ENCODE measurements around the gene ATP1A4. TPM values are rescaled to one million over a fixed set of nuclear protein-coding genes. Genes with fewer than 3 reads are reported as not detected.
A peak's percentile ranks its signal among the peaks of the same experiment; 100 is the strongest.

Gene ATP1A4
- polyA plus RNA-seq, 3 donors, result 1.00 to 16.0 TPM; not detected in 1

DNA sequence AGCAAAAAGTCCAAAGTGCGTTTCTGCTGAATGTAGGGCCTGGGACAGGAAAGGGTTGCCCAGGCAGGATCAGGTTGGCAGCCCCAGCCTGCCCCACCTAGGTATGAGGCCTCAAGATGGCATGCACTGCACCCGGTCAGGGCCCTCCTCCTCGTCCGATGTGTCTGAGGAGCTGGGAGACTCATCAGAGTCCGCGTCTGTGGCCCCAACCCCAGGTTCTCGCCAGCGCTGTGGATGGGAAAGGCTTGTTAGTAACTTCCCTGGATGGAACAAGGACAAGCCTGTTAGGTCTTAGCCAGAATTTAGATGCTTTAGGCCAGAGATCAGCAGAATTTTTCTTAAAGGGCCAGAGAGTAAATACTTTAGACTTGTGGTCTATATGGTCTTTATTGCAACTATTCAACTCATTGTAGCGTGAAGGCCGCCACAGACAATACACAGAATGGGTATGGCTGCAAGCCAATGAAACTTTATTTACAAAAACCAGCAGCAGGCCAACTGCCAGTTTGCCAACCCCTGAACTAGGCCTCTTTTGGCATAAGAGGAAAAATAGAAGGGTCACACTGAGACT is 66.2 kb downstream of the ATP1A4 start:
- TF ChIP-seq, protein P1, sequence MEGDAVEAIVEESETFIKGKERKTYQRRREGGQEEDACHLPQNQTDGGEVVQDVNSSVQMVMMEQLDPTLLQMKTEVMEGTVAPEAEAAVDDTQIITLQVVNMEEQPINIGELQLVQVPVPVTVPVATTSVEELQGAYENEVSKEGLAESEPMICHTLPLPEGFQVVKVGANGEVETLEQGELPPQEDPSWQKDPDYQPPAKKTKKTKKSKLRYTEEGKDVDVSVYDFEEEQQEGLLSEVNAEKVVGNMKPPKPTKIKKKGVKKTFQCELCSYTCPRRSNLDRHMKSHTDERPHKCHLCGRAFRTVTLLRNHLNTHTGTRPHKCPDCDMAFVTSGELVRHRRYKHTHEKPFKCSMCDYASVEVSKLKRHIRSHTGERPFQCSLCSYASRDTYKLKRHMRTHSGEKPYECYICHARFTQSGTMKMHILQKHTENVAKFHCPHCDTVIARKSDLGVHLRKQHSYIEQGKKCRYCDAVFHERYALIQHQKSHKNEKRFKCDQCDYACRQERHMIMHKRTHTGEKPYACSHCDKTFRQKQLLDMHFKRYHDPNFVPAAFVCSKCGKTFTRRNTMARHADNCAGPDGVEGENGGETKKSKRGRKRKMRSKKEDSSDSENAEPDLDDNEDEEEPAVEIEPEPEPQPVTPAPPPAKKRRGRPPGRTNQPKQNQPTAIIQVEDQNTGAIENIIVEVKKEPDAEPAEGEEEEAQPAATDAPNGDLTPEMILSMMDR (IDR thresholded peaks at IDR 0.05), result no peak
- WGBS (ENCODE audit: insufficient coverage), result 92% methylated on average over 6 of the region's 10 CpGs
- Histone ChIP-seq H3K4me1 (ENCODE audit: control insufficient read depth in 1 of 2, insufficient read depth in 2 of 2, low read length in 2 of 2) (no peaks in the 10 kb centered on the region), H3K27me3 (ENCODE audit: control insufficient read depth in 2 of 2, insufficient read depth in 2 of 2, low read length in 2 of 2) (no peaks in the 10 kb centered on the region), H3K4me3 (replicated peaks in 1 of 3; ENCODE audit: low read depth in 2 of 3, low read length in 3 of 3) (no peak overlapping the region), H3K36me3 (replicated peaks in 1 of 2; ENCODE audit: control insufficient read depth in 1 of 2, insufficient read depth in 2 of 2, low read length in 2 of 2) (peaks cover 98 to 100% of the 10 kb centered on the region in 2 donors), H3K79me2 (ENCODE audit: insufficient read depth, low read length) (no peaks in the 10 kb centered on the region), H4K20me1 (ENCODE audit: insufficient read depth, low read length) (peaks cover 22% of the 10 kb centered on the region), H3K4me2 (replicated peaks; ENCODE audit: extremely low read depth, low read length, poor library complexity, severe bottlenecking) (no peak overlapping the region), H3K27ac (ENCODE audit: low read depth in 1 of 2, low read length in 2 of 2) (no peak overlapping the region), H3K9me3 (replicated peaks in 1 of 2; ENCODE audit: control insufficient read depth in 1 of 2, insufficient read depth in 1 of 2, low read length in 2 of 2) (no peaks in the 10 kb centered on the region), H3K9ac (ENCODE audit: insufficient read depth, low read length, poor library complexity, severe bottlenecking) (no peak overlapping the region), H2AFZ (ENCODE audit: insufficient read depth, low read depth, low read length, poor library complexity, severe bottlenecking) (no peak overlapping the region)
- peak overlapping the region in 1 of 7 donors; percentile 34 for H3K27ac Mint-ChIP-seq
- no peaks in the 10 kb centered on the region for H3K4me1 Mint-ChIP-seq
- H3K4me3 Mint-ChIP-seq, result no peak overlapping the region
- no peak for DNase-seq
- H3K9me3 Mint-ChIP-seq, result no peaks in the 10 kb centered on the region
- H3K27me3 Mint-ChIP-seq (ENCODE audit: low read depth in 3 of 3), result no peaks in the 10 kb centered on the region
- H3K36me3 Mint-ChIP-seq, result peaks cover 85 to 90% of the 10 kb centered on the region in 2 donors
- intact Hi-C loops (cut with micrococcal nuclease), result no loop called here

DNA sequence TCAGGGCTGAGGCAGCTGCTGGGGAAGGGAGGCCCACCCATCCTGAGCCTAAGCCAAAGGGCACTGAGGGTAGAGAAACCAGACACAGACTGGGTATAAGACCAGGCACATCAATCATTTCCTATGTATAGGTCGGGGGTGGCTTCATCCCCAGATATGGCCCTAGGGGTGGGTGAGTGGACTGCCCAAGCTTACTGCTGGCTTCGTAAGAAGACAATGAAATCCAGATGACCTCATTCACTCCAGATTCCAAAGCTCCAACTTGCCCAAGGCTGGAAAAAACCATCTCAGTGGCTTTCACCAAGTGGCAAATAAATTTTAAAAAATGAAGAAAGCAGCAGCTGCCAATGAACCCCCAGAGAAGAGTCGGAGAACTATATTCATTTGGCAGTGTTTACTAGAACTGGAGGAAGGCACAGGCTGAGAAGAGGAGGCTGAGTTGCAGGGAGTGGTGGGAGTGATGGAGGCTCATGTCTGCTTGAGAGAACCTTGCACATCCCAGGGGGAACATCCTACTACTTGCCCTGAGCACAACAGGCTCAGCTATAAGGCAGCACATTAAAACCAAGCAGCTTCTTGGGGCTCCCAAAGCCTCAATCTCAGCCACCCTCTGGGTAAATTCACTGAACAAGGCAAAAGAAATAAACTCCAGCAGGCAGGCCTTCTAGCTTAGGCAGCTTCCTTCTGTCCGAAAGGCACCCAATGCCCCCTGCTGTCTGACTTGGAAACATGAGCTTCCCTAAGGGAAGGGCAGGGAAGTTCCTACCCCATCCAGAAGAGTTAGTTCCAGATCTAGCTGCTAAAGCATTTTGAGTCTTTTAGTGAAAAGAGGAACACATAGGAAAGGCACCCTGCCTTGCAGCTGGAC is 67.9 kb downstream of the ATP1A4 start:
- no peak overlapping the region for H3K9ac ChIP-seq (ENCODE audit: insufficient read depth, low read length, poor library complexity, severe bottlenecking)
- no peaks in the 10 kb centered on the region for H3K4me1 Mint-ChIP-seq
- peaks cover 98 to 100% of the 10 kb centered on the region in 2 donors for H3K36me3 ChIP-seq (replicated peaks in 1 of 2; ENCODE audit: control insufficient read depth in 1 of 2, insufficient read depth in 2 of 2, low read length in 2 of 2)
- H3K9me3 Mint-ChIP-seq, result no peaks in the 10 kb centered on the region
- H3K27ac Mint-ChIP-seq, result peak overlapping the region in 3 of 7 donors; percentile 1 to 65 (median 19)
- no peaks in the 10 kb centered on the region for H3K27me3 ChIP-seq (ENCODE audit: control insufficient read depth in 2 of 2, insufficient read depth in 2 of 2, low read length in 2 of 2)
- peaks cover 6% of the 10 kb centered on the region for H4K20me1 ChIP-seq (ENCODE audit: insufficient read depth, low read length)
- H3K4me3 ChIP-seq (replicated peaks in 1 of 3; ENCODE audit: low read depth in 2 of 3, low read length in 3 of 3), result no peak overlapping the region
- no peaks in the 10 kb centered on the region for H3K27me3 Mint-ChIP-seq (ENCODE audit: low read depth in 3 of 3)
- H3K4me3 Mint-ChIP-seq, result no peak overlapping the region
- TF ChIP-seq, protein P1 (IDR thresholded peaks at IDR 0.05), result no peak
- no peaks in the 10 kb centered on the region for H3K4me1 ChIP-seq (ENCODE audit: control insufficient read depth in 1 of 2, insufficient read depth in 2 of 2, low read length in 2 of 2)
- WGBS (ENCODE audit: insufficient coverage), result 100% methylated on average over 1 of the region's 4 CpGs
- H2AFZ ChIP-seq (ENCODE audit: insufficient read depth, low read depth, low read length, poor library complexity, severe bottlenecking), result no peak overlapping the region
- peak overlapping the region in 1 of 2 donors; percentile 22 for H3K27ac ChIP-seq (ENCODE audit: low read depth in 1 of 2, low read length in 2 of 2)
- H3K36me3 Mint-ChIP-seq, result peaks cover 68 to 90% of the 10 kb centered on the region in 2 donors
- H3K79me2 ChIP-seq (ENCODE audit: insufficient read depth, low read length), result no peaks in the 10 kb centered on the region
- peak; percentile 6 to 39 (median 22) for DNase-seq
- no peaks in the 10 kb centered on the region for H3K9me3 ChIP-seq (replicated peaks in 1 of 2; ENCODE audit: control insufficient read depth in 1 of 2, insufficient read depth in 1 of 2, low read length in 2 of 2)
- intact Hi-C loops (cut with micrococcal nuclease), result no loop called here
- H3K4me2 ChIP-seq (replicated peaks; ENCODE audit: extremely low read depth, low read length, poor library complexity, severe bottlenecking), result no peak overlapping the region
